D721Med (cell line): Measurements from ENCODE around the gene TERC.

Experiments
- DNase-seq: peaks from one replicate; pipeline ENCODE4 v3.0.0; 2011; ENCODE audit warnings: low spot score; ENCODE audit not compliant: insufficient read length
- FAIRE-seq: peaks from 2 replicates; lab custom pipeline; 2011; peaks lifted over from hg19 to GRCh38; lab: Jason Lieb, UNC
- TF ChIP-seq, protein P1 (sequence below): IDR thresholded peaks from 2 replicates; pipeline ENCODE4 v1.5.1; 2012; ENCODE audit warnings: mild to moderate bottlenecking, control low read depth; ENCODE audit not compliant: insufficient read depth; ENCODE audit errors: missing control alignments

The TERC gene

DNA sequence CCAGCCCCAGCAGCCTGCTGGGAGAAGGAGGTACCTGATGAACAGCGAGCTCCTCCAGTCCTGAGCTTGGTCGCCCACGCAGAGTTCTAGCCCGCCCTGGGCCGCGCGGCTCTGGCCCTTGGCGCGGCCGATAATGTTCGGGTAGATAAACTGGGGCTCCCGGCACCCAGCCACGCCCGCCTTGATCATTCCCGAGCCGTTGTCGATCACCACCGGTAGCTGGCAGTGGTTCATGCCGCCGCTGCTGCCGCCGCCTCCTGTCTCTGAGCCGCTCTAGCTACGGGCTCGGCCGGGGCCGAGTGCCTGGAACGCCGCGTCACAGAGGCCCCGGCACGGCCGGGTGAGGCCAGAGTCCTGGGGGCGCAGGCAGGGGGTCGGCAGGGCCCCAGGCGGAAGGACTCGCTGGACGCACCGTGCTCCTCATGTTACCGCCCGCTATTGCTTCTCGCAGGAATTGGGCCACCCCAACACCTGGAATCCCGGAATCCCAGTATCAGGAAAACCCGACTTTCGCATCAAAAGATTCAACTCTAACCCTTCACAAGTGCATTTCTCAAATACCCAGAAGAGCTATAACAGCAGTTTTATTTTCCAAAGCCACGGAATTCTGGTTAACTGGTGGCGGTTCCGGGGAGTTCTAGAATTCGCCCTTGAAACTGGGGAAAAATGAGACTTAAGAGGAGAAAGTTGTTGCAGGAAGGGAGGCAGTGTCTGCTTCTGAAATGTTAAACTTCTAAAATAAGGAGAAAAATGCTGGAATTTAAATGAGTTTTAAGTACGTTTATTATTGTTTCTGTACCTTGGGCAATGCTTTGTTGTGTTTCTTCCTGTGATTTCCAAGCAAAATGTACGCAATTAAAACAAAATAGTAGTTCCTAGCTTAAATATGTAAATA is 4.7 kb upstream of the TERC start, which contains the start of gene ACTRT3:
TSS of gene ACTRT3 (minus strand) at position 275 of the 895 bp plus-strand sequence. CDS start at position 234, 41 bp downstream.
- FAIRE-seq (no peak), DNase-seq (no peak)
- TF ChIP-seq, protein P1, sequence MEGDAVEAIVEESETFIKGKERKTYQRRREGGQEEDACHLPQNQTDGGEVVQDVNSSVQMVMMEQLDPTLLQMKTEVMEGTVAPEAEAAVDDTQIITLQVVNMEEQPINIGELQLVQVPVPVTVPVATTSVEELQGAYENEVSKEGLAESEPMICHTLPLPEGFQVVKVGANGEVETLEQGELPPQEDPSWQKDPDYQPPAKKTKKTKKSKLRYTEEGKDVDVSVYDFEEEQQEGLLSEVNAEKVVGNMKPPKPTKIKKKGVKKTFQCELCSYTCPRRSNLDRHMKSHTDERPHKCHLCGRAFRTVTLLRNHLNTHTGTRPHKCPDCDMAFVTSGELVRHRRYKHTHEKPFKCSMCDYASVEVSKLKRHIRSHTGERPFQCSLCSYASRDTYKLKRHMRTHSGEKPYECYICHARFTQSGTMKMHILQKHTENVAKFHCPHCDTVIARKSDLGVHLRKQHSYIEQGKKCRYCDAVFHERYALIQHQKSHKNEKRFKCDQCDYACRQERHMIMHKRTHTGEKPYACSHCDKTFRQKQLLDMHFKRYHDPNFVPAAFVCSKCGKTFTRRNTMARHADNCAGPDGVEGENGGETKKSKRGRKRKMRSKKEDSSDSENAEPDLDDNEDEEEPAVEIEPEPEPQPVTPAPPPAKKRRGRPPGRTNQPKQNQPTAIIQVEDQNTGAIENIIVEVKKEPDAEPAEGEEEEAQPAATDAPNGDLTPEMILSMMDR: no peak

DNA sequence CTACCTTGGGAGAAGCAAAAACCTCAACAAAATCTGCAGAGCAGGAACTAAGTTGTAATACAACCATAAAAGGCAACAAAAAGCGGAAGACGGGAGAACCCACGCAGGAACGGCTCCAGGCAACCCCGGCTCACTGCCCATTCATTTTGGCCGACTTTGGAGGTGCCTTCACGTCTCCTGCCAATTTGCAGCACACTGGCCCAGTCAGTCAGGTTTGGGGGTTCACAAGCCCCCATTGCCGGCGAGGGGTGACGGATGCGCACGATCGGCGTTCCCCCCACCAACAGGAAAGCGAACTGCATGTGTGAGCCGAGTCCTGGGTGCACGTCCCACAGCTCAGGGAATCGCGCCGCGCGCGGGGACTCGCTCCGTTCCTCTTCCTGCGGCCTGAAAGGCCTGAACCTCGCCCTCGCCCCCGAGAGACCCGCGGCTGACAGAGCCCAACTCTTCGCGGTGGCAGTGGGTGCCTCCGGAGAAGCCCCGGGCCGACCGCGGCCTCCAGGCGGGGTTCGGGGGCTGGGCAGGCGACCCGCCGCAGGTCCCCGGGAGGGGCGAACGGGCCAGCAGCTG is 463 bp downstream of the TERC start:
- TF ChIP-seq, protein P1: no peak
- FAIRE-seq (no peak), DNase-seq (no peak)

DNA sequence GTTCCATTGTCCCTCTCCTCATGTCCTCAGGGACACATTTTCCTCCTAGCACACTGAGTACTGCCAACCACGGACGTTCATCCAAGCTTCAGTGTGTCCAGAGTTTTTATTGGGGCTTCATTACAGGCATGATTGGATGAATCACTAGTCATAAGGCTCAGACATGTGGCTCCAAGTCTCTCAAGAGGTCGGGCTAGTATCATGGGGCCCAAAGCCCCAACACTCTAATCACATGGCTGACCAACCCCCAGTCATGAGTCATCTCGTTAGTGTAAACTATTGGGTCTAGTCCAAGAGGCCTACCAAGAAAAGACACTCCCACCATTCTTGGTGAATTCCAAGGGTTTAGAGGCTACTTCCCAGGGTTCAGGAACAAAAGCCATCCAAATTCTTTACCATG is 4.4 kb downstream of the TERC start:
- no peak for DNase-seq

DNA sequence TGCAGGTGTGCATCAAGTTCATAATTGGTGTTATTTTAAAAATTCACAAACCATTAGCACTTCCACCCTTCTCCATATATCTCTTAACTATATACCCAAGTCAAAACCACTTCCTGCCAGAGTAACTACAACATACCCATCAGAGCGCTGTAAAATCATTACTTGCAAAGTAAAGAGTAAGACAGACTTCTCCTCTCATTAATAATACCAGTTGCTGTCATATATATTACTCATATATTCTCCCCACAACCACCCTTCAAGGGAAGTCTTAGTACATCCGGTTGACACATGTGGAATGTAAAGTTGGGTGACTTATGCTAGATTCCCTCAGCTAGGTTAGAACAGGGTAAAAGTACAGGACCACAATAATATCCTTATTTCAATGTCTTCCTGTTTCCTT is 5.6 kb downstream of the TERC start:
- no peak for DNase-seq
- TF ChIP-seq, protein P1: no peak
- no peak for FAIRE-seq

More for the DNA sequence above, 4.4 kb downstream of the TERC start:
- no peak for FAIRE-seq
- TF ChIP-seq, protein P1: no peak

DNA sequence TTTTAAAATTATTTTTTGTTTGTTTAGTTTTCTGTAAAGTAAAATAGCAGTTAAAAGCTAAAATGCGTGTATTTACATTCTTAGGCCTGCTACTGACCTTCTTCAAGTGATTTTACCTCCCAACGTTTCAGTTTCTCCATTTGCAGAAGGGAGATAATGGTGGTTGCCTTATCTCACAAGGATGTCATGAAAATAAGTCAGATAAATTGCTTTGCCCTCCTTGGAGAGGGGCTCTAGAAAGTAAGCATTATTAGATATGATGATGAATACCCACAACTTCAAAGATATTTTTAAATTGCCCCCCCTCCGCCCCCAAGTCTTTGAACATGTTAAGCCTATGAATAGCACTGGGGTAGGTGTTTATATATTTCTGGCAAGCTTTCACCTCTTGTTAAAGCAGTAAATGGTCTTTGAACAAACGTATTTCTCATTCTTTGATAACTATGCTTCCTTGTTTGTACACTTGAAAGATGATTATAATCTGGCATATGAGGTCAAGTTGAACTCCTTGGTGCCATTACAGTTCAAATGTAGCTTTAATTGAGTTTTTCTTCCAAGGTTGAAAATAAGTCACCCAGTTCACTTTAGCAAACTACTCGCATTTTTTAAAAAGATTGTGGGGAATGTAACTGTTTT is 6.4 kb downstream of the TERC start:
- DNase-seq (no peak), FAIRE-seq (no peak)
- TF ChIP-seq, protein P1: no peak

DNA sequence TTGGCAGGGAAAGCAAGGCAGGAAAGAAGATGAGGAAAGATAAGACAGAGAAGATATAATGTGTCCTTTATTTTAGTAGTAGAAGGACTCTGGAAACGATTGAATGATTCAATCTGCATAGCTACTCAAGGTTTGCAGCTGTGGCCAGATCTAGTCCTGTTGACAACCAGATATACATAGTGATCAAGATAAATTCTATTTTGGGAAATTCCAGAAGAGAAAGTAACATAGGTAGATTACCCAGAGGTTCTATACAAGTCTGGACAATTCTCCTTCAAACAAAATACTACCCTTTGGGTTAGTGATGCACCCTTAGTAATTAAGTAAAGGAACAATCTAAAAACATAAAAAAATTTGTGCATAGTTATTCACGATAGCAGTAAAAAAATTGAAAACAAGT is 9.4 kb downstream of the TERC start:
- no peak for FAIRE-seq
- no peak for DNase-seq

More for the DNA sequence above, 9.4 kb downstream of the TERC start:
- TF ChIP-seq, protein P1: no peak
